Measurements from ENCODE around the gene GLI1. TPM values are rescaled to one million over a fixed set of nuclear protein-coding genes. Genes with fewer than 3 reads are reported as not detected.

The GLI1 gene
- total and polyA plus RNA-seq, 2 of the 13 experiments (the other 11 are each of a cell fraction or from before 2014, with no cell fraction given) = 0.09 to 0.20 TPM

DNA sequence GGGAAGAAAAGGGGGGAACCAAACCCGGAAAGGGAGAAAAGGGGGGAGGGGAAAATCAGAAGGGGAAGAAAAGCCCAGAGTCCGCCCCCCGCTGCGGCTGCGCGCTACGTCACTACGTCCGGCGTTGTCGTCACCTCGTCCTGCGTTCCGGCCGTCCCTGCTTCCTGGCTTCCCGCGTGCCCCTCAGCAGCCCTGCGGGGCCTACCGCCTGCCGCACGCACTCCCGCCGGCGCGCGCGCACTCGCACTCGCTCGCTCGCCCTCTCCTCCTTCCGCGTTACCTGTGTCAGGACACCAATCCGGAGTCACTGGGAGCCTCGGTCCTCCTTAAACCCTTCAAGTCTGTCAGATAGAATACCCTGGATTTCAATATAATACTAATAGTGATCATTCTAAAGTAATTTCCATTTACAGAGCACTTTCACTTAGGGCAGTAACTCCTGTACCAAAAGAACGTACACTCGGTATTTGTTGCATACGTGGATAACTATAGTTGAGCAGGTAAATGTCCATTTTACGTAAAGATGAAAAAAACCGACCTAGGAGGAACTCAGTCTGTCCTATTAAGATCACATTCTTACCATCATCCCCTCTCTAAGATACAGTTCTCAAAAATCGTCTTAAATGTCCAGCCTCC is 28.5 kb upstream of the GLI1 start, which contains the start of gene R3HDM2 (continued):
- TF ChIP-seq, protein P1, sequence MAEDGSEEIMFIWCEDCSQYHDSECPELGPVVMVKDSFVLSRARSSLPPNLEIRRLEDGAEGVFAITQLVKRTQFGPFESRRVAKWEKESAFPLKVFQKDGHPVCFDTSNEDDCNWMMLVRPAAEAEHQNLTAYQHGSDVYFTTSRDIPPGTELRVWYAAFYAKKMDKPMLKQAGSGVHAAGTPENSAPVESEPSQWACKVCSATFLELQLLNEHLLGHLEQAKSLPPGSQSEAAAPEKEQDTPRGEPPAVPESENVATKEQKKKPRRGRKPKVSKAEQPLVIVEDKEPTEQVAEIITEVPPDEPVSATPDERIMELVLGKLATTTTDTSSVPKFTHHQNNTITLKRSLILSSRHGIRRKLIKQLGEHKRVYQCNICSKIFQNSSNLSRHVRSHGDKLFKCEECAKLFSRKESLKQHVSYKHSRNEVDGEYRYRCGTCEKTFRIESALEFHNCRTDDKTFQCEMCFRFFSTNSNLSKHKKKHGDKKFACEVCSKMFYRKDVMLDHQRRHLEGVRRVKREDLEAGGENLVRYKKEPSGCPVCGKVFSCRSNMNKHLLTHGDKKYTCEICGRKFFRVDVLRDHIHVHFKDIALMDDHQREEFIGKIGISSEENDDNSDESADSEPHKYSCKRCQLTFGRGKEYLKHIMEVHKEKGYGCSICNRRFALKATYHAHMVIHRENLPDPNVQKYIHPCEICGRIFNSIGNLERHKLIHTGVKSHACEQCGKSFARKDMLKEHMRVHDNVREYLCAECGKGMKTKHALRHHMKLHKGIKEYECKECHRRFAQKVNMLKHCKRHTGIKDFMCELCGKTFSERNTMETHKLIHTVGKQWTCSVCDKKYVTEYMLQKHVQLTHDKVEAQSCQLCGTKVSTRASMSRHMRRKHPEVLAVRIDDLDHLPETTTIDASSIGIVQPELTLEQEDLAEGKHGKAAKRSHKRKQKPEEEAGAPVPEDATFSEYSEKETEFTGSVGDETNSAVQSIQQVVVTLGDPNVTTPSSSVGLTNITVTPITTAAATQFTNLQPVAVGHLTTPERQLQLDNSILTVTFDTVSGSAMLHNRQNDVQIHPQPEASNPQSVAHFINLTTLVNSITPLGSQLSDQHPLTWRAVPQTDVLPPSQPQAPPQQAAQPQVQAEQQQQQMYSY (CRISPR knock-in tag; IDR thresholded peaks at IDR 0.05) = no peak; the same call in 1 of the 2 replicates
- TF ChIP-seq THAP11 (CRISPR knock-in tag; IDR thresholded peaks at IDR 0.05) (peak; percentile 86), FOXK2 (IDR thresholded peaks at IDR 0.05) (no peak), ZNF776 (CRISPR knock-in tag; IDR thresholded peaks at IDR 0.05) (peak; percentile 77; the same call in 1 of the 2 replicates), ZNF207 (IDR thresholded peaks at IDR 0.05; ENCODE audit: borderline replicate concordance) (no peak), ZNF788 (CRISPR knock-in tag; IDR thresholded peaks at IDR 0.05; ENCODE audit: borderline replicate concordance) (peak; percentile 95; the same call in 1 of the 2 replicates), FOXC1 (CRISPR knock-in tag; IDR thresholded peaks at IDR 0.05; ENCODE audit: borderline replicate concordance) (peak; percentile 73; the same call in 1 of the 2 replicates), ZC3H13 (CRISPR knock-in tag; IDR thresholded peaks at IDR 0.05) (no peak), ZSCAN31 (CRISPR knock-in tag; IDR thresholded peaks at IDR 0.05; ENCODE audit: low read depth) (peak; percentile 87), ESRRA (CRISPR knock-in tag; IDR thresholded peaks at IDR 0.05; ENCODE audit: low read depth) (no peak; the same call in 1 of the 2 replicates), HOXA3 (CRISPR knock-in tag; IDR thresholded peaks at IDR 0.05) (peak; percentile 98), HNRNPLL (IDR thresholded peaks at IDR 0.05; ENCODE audit: low read depth, low read length, poor library complexity, severe bottlenecking) (peak; percentile 87), KAT2B (IDR thresholded peaks at IDR 0.05; ENCODE audit: borderline replicate concordance, low read depth, low read length) (no peak)
- TF ChIP-seq, protein P2, sequence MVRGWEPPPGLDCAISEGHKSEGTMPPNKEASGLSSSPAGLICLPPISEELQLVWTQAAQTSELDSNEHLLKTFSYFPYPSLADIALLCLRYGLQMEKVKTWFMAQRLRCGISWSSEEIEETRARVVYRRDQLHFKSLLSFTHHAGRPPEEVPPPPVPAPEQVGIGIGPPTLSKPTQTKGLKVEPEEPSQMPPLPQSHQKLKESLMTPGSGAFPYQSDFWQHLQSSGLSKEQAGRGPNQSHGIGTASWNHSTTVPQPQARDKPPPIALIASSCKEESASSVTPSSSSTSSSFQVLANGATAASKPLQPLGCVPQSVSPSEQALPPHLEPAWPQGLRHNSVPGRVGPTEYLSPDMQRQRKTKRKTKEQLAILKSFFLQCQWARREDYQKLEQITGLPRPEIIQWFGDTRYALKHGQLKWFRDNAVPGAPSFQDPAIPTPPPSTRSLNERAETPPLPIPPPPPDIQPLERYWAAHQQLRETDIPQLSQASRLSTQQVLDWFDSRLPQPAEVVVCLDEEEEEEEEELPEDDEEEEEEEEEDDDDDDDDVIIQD (CRISPR knock-in tag; IDR thresholded peaks at IDR 0.05; ENCODE audit: low read depth) = peak; percentile 34; the same call in 1 of the 2 replicates
- TF ChIP-seq, protein P3, sequence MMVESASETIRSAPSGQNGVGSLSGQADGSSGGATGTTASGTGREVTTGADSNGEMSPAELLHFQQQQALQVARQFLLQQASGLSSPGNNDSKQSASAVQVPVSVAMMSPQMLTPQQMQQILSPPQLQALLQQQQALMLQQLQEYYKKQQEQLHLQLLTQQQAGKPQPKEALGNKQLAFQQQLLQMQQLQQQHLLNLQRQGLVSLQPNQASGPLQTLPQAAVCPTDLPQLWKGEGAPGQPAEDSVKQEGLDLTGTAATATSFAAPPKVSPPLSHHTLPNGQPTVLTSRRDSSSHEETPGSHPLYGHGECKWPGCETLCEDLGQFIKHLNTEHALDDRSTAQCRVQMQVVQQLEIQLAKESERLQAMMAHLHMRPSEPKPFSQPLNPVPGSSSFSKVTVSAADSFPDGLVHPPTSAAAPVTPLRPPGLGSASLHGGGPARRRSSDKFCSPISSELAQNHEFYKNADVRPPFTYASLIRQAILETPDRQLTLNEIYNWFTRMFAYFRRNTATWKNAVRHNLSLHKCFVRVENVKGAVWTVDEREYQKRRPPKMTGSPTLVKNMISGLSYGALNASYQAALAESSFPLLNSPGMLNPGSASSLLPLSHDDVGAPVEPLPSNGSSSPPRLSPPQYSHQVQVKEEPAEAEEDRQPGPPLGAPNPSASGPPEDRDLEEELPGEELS (CRISPR knock-in tag; IDR thresholded peaks at IDR 0.05) = peak; percentile 55; the same call in 1 of the 2 replicates
- TF ChIP-seq, protein P4, sequence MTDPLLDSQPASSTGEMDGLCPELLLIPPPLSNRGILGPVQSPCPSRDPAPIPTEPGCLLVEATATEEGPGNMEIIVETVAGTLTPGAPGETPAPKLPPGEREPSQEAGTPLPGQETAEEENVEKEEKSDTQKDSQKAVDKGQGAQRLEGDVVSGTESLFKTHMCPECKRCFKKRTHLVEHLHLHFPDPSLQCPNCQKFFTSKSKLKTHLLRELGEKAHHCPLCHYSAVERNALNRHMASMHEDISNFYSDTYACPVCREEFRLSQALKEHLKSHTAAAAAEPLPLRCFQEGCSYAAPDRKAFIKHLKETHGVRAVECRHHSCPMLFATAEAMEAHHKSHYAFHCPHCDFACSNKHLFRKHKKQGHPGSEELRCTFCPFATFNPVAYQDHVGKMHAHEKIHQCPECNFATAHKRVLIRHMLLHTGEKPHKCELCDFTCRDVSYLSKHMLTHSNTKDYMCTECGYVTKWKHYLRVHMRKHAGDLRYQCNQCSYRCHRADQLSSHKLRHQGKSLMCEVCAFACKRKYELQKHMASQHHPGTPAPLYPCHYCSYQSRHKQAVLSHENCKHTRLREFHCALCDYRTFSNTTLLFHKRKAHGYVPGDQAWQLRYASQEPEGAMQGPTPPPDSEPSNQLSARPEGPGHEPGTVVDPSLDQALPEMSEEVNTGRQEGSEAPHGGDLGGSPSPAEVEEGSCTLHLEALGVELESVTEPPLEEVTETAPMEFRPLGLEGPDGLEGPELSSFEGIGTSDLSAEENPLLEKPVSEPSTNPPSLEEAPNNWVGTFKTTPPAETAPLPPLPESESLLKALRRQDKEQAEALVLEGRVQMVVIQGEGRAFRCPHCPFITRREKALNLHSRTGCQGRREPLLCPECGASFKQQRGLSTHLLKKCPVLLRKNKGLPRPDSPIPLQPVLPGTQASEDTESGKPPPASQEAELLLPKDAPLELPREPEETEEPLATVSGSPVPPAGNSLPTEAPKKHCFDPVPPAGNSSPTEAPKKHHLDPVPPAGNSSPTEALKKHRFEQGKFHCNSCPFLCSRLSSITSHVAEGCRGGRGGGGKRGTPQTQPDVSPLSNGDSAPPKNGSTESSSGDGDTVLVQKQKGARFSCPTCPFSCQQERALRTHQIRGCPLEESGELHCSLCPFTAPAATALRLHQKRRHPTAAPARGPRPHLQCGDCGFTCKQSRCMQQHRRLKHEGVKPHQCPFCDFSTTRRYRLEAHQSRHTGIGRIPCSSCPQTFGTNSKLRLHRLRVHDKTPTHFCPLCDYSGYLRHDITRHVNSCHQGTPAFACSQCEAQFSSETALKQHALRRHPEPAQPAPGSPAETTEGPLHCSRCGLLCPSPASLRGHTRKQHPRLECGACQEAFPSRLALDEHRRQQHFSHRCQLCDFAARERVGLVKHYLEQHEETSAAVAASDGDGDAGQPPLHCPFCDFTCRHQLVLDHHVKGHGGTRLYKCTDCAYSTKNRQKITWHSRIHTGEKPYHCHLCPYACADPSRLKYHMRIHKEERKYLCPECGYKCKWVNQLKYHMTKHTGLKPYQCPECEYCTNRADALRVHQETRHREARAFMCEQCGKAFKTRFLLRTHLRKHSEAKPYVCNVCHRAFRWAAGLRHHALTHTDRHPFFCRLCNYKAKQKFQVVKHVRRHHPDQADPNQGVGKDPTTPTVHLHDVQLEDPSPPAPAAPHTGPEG (CRISPR knock-in tag; IDR thresholded peaks at IDR 0.05) = 0 out of 2 replicates have a peak, but pooled peaks have one; percentile 32

All from HepG2 (cell line).